A673 (cell line): ENCODE data around the gene LMOD2. TPM values are rescaled to one million over a fixed set of nuclear protein-coding genes. Genes with fewer than 3 reads are reported as not detected.

ENCODE experiments used
- BruUV-seq: library from RNA; stranded (reverse); fragments of 400-500 nt; replicated peaks from 2 replicates; lab custom pipeline; 2021; lab: Mats Ljungman, UMichigan
- CTCF ChIA-PET: fragments of 300-600 bp; sonication (Branson Sonifier 250); formaldehyde crosslinking; loops from one replicate; lab custom pipeline; 2022; ENCODE audit warnings: antibody characterized with exemption; lab: Charles Lee
- POLR2A ChIA-PET: fragments of 300-600 bp; sonication (Branson Sonifier 250); formaldehyde crosslinking; loops from one replicate; lab custom pipeline; 2022; ENCODE audit warnings: antibody characterized with exemption; ENCODE audit not compliant: low non-redundant PET; lab: Charles Lee
- DNase-seq: peaks from one replicate; pipeline ENCODE4 v3.0.0-alpha.2; 2015; ENCODE audit warnings: low spot score
- H3K27ac ChIP-seq: fragments of 200-600 bp; sonication (generic); 2 replicates; pipeline ENCODE4 v1.5.1; 2016; ENCODE audit warnings: mixed run types, low read depth, mild to moderate bottlenecking, mixed read lengths, antibody characterized with exemption, low read length; ENCODE audit not compliant: poor library complexity, severe bottlenecking
- H3K27me3 ChIP-seq: fragments of 200-600 bp; sonication (generic); replicated peaks from 2 replicates; pipeline ENCODE4 v1.6.1; 2017; ENCODE audit warnings: mixed run types, low read depth, mild to moderate bottlenecking, mixed read lengths, antibody characterized with exemption, low read length; ENCODE audit not compliant: insufficient read depth, poor library complexity
- H3K36me3 ChIP-seq: fragments of 200-600 bp; sonication (generic); 2 replicates; pipeline ENCODE4 v1.6.1; 2016; ENCODE audit warnings: mixed run types, mild to moderate bottlenecking, mixed read lengths, antibody characterized with exemption, low read length; ENCODE audit not compliant: insufficient read depth, poor library complexity, severe bottlenecking
- H3K4me1 ChIP-seq: fragments of 200-600 bp; sonication (generic); 2 replicates; pipeline ENCODE4 v1.6.1; 2017; ENCODE audit warnings: mixed run types, mild to moderate bottlenecking, mixed read lengths, antibody characterized with exemption, low read length; ENCODE audit not compliant: insufficient read depth, poor library complexity, severe bottlenecking
- H3K4me3 ChIP-seq: fragments of 200-600 bp; sonication (generic); 2 replicates; pipeline ENCODE4 v1.5.1; 2016; ENCODE audit warnings: low read depth, mixed run types, mild to moderate bottlenecking, mixed read lengths, low read length; ENCODE audit not compliant: poor library complexity, severe bottlenecking
- H3K9me3 ChIP-seq: fragments of 200-600 bp; sonication (generic); 2 replicates; pipeline ENCODE4 v1.6.1; 2016; ENCODE audit warnings: mixed run types, low read depth, mild to moderate bottlenecking, mixed read lengths, antibody characterized with exemption, low read length; ENCODE audit not compliant: poor library complexity, severe bottlenecking
- EZH2 ChIP-seq: fragments of 200-600 bp; sonication (generic); IDR thresholded peaks from 2 replicates; pipeline ENCODE4 v1.6.1; 2017; ENCODE audit warnings: borderline replicate concordance, low read depth, mild to moderate bottlenecking, mixed read lengths, antibody characterized with exemption, low read length; ENCODE audit not compliant: poor library complexity, severe bottlenecking
- intact Hi-C: fragments of 100-400 bp; cut with micrococcal nuclease; formaldehyde crosslinking; loops from one replicate; pipeline ENCODE4 v1.10.0; 2022; ENCODE audit not compliant: unreplicated experiment
- total RNA-seq: library from RNA; stranded (reverse); gene quantifications from 2 replicates; pipeline ENCODE4 v1.2.3, GENCODE V29; 2021
- TF ChIP-seq, protein P1 (sequence below): fragments of 300-800, 200-600 bp; sonication (generic); conservative IDR thresholded peaks from 2 replicates; pipeline ENCODE4 v1.5.1; 2017; ENCODE audit warnings: low read depth, mild to moderate bottlenecking, antibody characterized with exemption, low read length, moderate library complexity, mixed read lengths

Gene LMOD2
- total RNA-seq, 1 experiment from 2014 or later = not detected

DNA sequence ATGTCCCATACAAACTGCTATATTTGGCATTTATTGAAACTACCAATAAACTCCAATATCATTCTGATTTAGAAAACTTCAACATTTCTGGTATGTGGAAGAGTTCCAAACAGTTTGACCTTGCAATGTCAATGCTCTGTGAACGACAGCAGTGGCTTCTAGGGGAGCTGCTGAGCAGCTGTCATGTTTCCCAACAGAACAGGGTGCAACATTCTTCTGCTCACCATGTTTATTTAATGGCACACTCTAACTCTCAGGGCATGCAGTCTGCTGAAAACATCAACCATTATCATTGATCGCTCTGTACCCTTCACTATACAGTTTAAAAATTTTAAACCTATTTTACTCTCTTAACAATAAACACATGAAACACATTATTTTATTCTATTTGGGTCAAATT is 25.9 kb downstream of the LMOD2 start:
- CTCF ChIA-PET = no interaction called here
- no peaks in the 10 kb centered on the region for H3K4me1 ChIP-seq
- peaks cover 15% of the 10 kb centered on the region for H3K36me3 ChIP-seq
- no peak for DNase-seq
- POLR2A ChIA-PET = no interaction called here
- intact Hi-C loops = no loop called here
- TF ChIP-seq EZH2 = no peak
- TF ChIP-seq, protein P1, sequence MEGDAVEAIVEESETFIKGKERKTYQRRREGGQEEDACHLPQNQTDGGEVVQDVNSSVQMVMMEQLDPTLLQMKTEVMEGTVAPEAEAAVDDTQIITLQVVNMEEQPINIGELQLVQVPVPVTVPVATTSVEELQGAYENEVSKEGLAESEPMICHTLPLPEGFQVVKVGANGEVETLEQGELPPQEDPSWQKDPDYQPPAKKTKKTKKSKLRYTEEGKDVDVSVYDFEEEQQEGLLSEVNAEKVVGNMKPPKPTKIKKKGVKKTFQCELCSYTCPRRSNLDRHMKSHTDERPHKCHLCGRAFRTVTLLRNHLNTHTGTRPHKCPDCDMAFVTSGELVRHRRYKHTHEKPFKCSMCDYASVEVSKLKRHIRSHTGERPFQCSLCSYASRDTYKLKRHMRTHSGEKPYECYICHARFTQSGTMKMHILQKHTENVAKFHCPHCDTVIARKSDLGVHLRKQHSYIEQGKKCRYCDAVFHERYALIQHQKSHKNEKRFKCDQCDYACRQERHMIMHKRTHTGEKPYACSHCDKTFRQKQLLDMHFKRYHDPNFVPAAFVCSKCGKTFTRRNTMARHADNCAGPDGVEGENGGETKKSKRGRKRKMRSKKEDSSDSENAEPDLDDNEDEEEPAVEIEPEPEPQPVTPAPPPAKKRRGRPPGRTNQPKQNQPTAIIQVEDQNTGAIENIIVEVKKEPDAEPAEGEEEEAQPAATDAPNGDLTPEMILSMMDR = no peak
- no peak overlapping the region for H3K27ac ChIP-seq
- no TSS peak for BruUV-seq
- H3K9me3 ChIP-seq = no peaks in the 10 kb centered on the region
- H3K27me3 ChIP-seq = no peaks in the 10 kb centered on the region
- H3K4me3 ChIP-seq = no peak overlapping the region

DNA sequence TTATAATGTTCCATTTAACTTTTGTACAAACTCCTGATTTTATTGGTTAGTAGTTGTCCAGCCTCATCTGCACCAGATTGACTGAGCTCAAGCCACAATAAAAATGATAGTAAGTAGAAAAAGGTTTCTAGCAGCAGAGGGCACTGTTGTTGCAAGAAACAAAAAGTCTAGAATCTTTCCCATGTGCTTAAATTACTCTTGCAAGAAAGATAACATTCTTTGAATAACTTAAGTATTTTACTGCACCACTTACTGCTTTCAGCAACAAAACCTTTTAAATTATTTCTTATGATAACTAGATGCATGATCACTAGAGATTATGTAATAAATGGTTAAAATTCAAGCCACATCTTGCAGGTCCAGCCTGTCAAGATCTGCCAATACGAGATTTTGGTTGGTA is 27.0 kb downstream of the LMOD2 start:
- intact Hi-C loops = loop anchor here (1.0 kb wide), 1 partner anchor 183 kb away; no protein-coding TSS in a partner anchor
- no peak overlapping the region for H3K27ac ChIP-seq
- peak; percentile 71 for DNase-seq

GRCh38 chr7:123687161-123687560 is 31.5 kb downstream of the LMOD2 start:
- POLR2A ChIA-PET = no interaction called here
- BruUV-seq = no TSS peak
- Histone ChIP-seq H3K27ac (no peak overlapping the region), H3K9me3 (no peaks in the 10 kb centered on the region), H3K27me3 (no peaks in the 10 kb centered on the region), H3K4me3 (no peak overlapping the region), H3K4me1 (no peaks in the 10 kb centered on the region), H3K36me3 (peaks cover 34% of the 10 kb centered on the region)
- intact Hi-C loops = no loop called here
- no peak for DNase-seq
- no peak for TF ChIP-seq EZH2
- TF ChIP-seq, protein P1 = no peak
- CTCF ChIA-PET = no interaction called here

More for the DNA sequence above, 27.0 kb downstream of the LMOD2 start:
- Histone ChIP-seq H3K27me3 (no peaks in the 10 kb centered on the region), H3K4me3 (no peak overlapping the region), H3K36me3 (peaks cover 15% of the 10 kb centered on the region), H3K9me3 (no peaks in the 10 kb centered on the region), H3K4me1 (no peaks in the 10 kb centered on the region)
- CTCF ChIA-PET = interaction anchor here (0.6 to 1.0 kb wide), 4 partner anchors 13 to 190 kb away, joined by 3 to 8 read pairs (median 6); no protein-coding TSS in a partner anchor
- POLR2A ChIA-PET = no interaction called here
- TF ChIP-seq, protein P1 = peak; percentile 69
- no peak for TF ChIP-seq EZH2
- no TSS peak for BruUV-seq
